GM21619 (cell line): ENCODE results near the gene AGAP1.

Experiments
- ATAC-seq: cut with Tn5 transposase; IDR thresholded peaks from one replicate; pipeline ENCODE4 v1.9.1; 2021; ENCODE audit not compliant: unreplicated experiment

AGAP1 gene

DNA sequence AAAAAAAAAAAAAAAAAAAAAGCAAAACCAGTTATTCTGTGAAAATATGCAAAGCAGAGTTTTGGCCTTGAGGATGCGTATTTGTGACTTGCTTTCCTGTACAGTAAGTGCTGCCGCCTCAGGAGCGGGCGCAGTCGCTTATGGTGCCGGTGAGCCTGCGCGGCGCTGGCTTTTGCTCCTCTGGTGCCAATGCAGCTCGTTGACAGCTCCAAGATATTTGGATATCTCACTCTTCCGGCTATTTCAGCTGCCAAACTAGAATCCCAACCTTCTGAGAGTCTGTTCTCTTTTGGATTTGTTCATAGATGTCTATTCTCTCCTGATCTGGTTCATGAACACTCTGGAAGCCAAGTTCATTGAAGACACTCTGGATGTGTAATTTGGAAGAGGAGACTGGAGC is 184.1 kb downstream of the AGAP1 start:
- no peak for ATAC-seq

DNA sequence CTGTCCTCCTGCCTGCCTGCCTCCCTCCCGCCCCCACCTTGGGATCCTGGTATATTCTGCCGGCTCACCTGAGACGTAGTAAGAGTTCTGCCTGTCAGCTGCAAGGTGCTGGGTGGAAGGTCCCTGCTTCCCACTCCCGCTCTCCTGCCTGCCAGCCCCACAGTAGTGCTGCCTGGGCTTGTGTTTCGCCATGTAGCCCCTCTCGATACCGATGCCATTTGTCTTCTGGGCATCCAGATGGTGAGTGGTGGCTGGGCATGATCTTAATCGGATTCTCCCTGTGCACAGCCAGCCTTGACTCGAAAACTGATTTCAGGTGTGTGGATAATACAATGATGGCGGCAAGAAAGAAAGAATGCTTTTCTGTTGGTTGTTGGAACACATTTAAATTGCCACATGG is 184.9 kb downstream of the AGAP1 start:
- ATAC-seq: no peak

DNA sequence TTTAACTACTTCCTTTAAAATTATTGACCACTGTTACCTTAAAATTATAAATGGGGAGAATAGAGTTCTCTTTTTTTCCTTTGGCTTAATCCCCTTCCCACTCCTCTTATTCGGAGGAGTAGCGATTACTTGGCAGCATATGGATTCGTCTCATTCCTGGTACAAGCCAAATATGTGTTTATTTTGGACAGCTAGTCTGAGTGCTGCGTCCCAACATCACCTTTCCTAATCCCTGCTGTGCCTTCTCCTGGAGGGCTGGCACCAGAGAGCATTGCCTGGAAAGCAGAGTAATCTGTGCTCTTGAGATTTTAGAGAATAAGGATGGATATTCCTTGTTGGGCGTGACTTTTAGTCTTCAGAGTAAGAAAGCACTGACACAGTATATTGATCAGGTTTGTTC is 185.6 kb downstream of the AGAP1 start:
- no peak for ATAC-seq

DNA sequence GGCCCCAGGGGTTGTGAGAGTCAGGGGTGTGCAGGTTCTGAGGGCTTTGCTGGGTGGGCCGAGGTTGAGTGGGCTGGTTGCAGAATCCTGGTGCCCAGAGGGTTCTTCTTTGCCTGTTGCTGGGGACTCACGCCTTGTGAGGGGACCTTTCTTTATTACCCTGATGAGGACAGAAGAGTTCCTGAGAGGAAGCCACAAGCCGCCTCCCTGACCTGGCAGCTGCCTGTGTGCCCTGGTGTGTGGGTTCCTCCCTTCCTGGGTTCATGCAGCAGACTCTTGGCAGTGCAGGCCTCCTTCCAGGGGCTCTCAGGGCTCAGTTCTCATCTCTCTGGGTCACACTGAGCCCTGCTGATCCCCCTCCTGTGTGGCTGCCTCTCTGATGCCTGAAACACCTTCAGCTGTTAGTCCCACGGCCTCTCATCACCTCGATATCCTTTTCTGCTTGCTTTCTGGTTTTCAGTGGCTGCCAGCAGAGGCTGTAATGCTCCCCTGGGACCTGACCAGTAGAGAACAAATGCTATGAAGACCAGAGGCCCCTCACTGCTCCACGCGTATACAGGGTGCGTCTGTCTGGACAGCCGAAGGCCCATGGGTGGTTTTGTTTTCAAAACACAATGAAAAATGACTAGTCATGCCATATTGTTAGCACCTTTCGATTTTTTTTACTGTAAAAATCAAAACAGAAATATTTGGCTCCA is 191.3 kb downstream of the AGAP1 start:
- ATAC-seq: no peak

DNA sequence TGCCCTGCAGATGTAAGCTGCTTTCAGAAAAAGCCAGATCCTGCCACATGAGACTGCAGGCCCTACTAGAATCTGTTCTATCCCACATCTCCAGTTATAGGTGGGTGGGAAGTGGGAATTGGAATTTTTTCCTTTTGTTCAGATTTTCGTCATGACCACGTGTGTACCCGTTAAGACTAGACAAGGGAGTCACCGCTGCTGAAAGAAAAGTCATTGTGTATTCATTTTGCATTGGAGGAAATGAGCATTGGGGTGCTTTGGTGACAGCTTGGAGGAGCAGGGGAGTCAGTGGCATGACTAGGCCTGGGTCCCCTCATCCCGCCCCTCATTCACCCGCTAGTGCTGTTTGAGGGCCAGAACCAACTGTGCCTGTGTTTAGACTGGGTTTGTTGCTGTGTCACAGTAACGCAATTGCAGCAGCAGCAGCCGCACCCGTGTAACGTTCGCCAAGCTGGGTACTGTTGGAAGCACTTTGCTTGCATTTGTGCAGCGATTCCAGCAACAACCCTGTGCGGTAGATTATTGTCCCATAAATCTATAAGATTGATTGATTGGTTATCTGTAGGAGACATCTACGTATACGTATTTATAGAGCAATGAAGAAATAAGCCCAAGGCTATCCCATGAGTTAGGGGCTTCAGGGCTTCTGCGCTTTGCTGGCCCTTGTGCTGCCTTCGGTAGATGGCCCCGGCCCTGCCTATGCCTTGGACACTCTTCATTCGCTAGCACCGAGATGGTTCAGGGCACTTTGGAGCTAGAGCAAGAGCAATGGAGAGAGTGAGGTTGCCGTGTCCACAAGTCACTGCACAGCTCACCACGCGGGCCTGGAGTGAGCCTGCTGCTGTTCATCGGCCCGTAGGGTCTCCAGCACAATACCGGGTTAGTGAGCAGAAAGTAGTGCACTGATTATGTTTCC is 194.9 kb downstream of the AGAP1 start:
- ATAC-seq: no peak

DNA sequence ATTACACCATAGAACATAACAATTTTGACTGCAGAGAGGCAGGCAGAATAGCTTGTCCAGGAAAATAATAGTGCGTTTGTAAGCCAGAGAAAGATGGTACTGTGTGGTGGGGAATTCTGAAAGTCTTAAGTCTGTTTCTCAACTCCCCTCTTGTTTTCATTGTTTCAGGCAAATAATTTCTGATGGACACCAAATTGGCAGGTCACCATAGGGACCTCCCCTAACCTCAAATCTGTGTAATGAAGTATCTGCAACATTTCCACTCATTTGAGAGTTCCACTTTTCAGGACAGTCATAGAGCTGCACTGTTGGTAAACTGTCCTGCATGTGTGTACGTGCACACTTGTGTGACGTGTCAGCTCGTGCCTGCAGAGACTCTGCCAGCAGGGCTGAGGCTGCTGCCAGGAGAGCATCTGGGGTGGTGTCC is 195.6 kb downstream of the AGAP1 start:
- no peak for ATAC-seq

DNA sequence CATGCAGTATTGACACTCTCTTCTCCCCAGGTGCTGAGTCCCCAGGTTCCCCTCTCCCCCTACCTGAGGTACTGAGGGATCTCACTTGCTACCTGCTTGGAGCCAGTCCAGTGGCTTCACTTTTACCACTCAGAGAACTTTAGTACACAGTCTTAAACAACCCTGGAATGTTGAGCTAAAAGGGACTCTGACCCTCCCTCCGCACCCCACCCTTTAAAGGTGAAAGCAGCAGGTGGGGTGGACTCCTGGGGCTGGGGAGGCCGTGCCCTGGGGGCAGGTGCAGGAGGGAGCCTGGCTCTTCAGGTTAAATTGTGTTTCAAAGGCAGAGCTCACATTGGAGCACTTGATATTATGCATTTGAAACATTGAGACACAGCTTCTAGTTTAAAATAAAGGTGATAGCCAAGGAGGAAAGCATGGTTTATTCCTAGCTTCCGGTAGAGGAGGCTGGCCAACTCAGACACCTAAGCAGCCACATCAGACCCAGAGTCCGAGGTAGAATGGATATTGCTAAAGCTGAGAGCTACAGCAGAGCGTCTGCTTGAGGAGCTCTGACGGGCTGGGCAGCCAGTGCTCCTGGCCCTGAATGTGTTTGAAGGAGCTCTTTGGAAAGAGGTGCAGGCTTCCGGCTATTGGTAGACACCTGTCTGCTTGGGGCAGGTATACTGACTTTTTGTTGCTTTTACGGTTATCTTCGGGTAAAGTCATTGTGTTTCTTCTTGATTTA is 196.4 kb downstream of the AGAP1 start:
- ATAC-seq: no peak

DNA sequence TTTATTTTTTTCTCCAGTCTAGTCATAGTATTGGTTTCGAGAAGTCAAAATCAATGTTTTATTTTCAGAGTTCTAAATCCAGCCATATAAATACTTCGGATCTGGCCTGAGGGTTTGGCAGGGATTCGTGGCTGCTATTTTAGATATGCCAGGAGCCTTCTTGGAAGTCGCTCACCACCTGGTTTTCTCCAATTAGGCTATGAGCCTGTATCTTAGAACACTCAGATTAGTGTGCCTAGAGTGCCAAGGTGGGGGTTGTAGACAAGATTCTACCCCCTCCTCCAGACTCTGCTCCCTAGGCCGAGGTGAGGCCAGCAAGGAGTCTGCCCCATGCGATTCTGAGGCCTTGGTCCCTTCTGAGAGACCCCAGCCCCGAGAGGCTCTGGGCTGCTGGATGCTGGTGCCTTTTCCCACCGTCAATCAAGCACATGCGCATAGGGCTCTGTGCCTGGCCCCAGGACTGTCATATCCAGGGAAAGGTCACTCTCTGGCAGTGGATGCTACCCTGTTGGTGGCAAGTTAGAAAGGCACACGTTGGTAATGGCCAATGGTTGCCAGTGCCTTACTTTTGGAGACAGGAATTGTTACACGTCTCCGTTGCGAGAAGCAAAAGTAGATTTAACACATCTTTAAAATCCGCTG is 197.1 kb downstream of the AGAP1 start:
- no peak for ATAC-seq

DNA sequence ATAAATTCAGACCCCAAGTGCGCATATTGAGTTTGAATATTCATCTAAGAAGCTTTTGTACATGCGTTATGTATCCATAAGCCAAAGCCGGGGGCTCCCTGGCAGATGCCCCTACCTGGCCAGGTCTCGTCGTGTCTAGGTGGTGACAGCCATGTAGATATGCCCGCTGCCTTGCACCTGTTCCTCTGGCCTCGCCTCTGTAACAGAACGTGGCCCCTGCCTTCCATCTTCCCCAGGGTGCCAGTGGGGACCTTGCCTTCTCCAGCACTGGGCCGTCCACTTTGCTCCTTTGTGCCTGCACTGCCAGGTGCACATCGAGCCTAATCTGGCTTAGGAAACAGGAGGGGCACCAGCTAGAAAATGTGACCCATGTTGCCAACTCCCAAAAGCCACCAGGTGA is 198.2 kb downstream of the AGAP1 start:
- ATAC-seq: no peak

DNA sequence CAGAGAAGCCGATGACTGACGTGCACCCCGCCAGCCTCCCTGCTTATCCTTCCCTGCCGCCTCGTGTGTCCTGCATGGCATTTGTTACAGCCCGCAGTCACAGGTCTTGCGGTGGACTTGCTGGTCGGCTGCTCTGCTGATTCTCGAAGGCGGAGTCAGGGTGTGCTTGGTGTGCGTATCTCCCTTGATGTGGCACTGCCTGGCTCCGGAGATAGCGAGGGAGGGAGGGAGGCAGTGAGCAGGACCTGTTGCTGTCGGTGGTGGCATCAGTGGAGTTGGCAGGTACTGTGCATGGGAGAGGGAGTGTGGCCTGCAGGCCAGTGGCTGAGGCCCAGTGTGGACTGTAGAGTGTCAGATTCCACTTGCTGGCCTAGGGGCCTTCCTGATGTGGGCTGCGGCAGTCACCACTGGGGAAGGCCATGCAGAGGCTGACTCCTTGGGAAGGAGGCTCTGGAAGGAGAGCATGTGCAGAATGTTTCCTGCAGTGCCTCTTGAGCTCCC is 198.9 kb downstream of the AGAP1 start:
- no peak for ATAC-seq

DNA sequence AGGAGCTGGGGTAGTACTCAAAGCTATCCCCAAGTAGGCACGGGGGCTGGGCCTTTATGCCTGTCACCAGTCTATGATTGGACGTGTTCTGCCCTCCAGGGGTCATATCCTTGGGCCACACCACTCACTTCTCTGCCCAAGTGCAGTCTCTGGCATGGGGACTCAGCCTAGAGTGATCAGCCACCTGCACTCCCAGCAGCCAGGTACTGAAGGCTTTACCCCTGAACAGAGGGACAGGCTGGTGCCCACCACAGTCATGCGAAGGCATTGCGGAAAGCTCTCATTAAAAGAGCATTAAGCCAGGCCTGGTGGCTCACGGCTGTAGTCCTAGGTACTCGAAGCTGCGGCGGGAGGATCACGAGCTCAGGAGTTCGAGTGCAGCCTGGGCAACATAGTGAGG is 199.4 kb downstream of the AGAP1 start:
- ATAC-seq: no peak

DNA sequence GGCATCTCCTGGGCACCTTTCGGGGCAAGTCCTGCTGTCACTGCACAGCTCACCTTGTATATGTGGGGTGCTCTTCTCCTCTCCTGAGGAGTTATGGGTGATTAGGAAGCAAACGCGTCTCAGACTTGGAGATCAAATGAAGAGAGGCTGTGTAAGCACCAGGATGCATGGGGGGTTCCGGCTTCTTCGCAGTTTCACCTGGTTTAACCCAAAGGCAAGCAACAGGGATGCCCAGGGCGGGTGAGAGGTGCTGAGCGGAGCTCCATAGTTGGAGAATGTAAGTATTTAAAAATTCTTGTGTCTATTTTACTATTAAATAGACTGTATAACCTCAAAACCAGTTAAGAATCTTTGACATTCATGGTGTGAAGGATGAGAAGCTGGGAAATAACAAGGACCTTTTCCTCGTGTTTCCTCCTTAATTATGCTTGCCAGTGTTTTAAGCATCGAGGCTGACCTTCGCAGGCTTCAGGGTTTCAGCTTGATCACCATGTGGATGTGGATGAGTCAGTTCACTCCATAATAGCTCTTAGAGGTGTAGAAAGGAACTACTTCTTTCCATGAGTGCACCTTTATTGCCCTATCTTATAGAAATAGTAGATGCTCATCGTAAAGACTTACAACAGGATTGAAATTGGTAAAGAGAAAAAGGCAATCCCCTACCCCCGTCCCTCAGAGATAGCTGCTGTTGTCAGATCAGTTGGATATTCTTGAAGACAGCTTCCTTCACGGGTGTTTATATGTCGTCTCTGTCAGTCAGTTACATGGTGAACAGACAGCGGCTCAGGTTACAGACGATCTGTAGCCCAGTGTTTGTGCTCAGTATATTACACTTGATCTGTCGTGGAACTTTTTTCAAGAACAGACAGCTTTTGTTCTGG is 201.1 kb downstream of the AGAP1 start:
- ATAC-seq: no peak

DNA sequence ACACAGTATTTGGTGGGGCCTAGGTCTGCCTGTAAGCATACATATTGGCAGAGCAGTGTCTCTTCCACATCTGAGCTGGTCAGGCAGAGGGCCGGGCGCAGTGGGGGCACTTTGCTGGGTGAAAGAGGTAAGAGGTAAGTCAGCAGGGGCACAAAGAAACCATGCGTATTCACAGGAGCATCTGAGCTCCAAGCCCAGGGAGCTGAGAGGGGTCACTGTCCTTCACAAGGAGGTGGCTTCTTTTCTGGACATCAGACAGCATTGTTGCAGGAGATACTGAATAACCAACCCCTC is 201.7 kb downstream of the AGAP1 start:
- ATAC-seq: no peak

DNA sequence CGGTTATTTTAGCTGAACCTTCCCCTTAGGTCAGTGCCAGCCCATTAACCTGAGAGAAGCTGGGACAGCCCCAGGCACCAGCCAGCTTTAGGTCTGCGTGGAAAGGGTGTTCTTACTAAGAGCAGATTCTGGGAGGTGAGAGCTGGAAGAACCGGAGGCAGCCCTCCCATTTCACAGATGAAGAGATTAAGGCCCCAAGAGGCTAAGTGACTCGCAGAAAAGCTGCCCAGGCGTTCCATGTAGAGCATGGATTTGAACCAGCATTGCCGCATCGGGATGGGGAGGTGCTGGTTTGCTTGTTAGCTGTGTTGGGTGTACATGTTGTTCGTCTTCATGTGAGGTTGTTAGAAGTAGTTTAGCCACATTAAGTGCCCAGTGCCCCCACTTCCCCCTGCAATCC is 203.2 kb downstream of the AGAP1 start:
- no peak for ATAC-seq

DNA sequence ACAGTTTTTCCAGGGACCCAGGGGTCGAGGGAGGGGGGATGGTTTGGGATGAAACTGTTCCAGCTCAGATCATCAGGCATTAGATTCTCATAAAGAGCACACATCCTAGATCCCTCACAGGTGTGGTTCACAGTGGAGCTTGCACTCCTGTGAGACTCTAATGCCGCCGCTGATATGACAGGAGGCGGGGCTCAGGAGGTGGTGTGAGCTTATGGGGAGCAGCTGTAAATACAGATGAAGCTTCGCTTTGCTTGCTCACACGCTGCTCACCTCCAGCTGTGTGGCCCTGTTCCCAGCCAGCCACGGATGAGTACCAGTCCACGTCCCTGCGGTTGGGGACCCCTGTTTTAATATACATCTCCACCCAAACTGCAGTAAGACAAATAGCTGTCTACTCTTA is 204.2 kb downstream of the AGAP1 start:
- no peak for ATAC-seq

DNA sequence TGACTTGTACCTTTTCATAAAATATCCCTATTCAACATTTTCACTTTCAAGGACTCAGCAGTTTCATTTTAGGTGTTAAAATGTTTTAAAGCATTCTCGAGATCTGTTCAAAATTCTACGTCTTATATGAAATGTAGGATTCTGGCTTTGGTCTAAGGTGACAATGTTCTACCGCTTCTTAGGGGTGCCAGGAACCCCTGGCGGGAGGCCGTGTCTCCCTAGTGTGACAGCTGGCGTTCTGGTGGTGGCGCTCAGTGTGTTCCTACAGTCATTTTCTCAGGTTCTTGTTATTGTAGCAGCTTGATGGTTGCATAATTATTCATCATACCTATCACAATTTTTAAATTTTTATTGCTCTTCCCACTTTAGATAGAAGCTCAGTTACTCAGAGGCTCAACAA is 204.6 kb downstream of the AGAP1 start:
- no peak for ATAC-seq

DNA sequence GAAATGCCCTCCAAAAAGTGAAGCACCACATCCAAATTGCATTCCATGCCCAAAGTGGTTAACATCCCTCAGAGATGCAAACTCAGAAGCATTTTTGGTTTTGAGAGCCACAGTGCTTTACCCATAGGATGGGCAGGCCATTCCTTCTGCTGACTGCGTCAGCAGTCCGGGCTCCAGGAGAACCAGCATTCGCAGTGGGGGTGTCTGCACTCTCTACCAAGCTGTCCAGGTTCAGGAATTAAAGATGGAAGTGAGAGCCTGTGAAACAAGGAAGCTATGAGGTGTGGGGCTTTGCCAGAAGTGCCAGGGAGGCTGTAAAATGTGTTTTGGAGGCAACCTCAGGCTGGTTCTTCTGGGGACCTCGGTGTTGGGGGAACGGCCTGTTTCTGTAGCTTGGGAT is 205.7 kb downstream of the AGAP1 start:
- no peak for ATAC-seq

DNA sequence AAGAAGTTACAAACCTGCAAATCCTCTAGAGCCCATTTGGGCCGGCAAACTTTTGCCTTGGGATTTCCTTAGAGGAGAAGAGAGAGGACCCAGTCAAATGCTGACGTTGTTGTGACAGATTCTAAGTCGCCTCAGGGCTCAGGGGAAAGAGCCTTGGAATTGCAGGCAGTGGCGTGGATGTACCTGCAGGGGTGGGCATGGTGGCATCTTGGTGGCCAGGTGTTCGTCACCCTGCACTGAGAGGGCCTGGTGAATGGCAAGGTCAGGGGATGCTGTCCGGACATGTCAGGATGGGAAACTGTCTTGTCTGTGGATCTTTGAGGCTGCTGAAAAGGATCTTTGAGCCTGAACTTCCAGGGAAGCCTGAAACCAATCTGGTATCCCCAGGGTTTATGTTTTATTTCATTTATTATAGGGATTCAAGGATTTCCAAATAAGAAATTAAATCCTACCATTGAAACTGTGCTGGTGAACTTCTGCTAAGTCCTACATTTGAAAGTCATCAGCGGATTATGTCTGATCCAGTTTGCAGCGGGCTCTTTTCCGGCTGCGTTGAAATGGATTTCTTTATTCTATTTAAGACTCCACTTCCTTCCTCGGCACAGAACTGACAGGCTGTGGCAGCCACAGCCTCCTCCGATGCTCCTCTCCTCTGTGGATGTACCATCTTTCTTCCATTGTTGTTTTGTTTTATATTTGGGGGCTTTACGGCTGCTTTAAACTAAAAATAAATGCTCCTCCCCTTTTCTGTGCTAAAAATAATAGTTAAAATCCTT is 207.6 kb downstream of the AGAP1 start:
- ATAC-seq: no peak

DNA sequence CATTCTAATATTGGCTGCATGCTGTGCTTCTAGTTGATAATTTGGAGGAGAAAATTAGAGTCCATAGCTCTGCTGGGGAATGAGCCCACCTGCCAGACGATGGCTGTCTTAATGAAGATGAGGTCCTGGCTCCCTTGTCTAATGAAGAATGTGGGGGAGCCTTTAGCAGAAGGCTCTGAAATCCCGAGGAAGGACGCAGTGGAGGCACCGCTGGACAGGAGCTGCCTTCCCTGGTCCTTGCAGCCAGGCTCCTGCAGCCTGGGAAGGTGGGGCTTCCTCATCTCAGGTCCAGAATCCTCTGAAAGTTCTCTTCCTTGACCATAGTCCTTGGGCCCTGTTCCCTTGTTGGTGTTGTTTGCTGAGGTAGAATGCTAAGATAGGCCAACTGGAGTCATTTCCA is 208.3 kb downstream of the AGAP1 start:
- ATAC-seq: no peak
